ENCODE measurements around the gene C19orf33. TPM values are rescaled to one million over a fixed set of nuclear protein-coding genes. Genes with fewer than 3 reads are reported as not detected.

C19orf33 gene
- total RNA-seq, 2 experiments from 2014 or later = not detected

DNA sequence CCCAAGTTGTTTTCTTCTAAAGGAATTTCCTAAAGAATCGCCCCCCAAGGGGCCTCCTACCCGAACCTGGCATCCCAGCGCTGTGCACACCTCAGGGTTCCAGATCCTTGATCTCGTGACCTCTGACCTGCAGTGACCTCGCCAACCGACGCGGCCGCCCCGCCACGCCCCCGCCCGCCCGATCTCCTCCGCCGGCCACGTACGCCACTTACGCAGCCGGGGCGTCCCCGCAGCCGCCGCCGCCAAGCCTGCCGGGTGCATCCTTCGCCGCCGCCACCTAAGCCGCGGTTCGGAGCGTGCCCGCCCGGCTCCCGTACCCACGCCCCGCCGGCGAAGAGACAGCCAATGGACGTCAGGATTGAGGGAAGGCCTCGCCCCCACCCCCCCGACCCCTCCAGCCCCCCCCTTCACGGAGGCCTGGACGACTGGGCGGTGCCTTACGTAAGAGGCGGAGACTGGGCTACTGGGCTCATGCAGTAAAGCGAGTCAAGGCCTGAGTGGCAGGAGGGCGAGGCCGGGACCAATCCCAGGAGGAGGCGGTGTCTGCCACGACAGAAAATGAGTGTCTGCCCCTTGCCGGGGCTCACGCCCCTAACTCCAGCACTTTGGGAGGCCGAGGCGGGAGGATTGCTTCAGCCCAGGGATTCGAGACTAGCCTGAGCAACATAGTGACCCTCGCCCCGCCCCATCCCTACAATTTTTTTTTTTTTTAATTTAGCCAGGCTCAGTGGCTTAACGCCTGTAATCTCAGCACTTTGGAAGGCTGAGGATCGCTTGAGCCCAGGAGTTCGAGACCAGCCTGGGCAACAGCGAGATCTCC lies 11.8 kb downstream of the C19orf33 start, which contains the start of gene YIF1B:
Gene YIF1B, minus strand, starts transcription at position 291 of the 820 bp plus-strand sequence. Its CDS starts 30 bp downstream, at position 261.
- TF ChIP-seq EZH2phosphoT487 (IDR thresholded peaks at IDR 0.05; ENCODE audit: borderline replicate concordance, low read depth, low read length) = no peak
- TF ChIP-seq, protein P1, sequence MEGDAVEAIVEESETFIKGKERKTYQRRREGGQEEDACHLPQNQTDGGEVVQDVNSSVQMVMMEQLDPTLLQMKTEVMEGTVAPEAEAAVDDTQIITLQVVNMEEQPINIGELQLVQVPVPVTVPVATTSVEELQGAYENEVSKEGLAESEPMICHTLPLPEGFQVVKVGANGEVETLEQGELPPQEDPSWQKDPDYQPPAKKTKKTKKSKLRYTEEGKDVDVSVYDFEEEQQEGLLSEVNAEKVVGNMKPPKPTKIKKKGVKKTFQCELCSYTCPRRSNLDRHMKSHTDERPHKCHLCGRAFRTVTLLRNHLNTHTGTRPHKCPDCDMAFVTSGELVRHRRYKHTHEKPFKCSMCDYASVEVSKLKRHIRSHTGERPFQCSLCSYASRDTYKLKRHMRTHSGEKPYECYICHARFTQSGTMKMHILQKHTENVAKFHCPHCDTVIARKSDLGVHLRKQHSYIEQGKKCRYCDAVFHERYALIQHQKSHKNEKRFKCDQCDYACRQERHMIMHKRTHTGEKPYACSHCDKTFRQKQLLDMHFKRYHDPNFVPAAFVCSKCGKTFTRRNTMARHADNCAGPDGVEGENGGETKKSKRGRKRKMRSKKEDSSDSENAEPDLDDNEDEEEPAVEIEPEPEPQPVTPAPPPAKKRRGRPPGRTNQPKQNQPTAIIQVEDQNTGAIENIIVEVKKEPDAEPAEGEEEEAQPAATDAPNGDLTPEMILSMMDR (conservative IDR thresholded peaks at IDR 0.05; ENCODE audit: low read length) = no peak
- Histone ChIP-seq H3K9me3 (ENCODE audit: low read length) (no peaks in the 10 kb centered on the region), H3K4me2 (ENCODE audit: low read length) (peak within 1 kb of the TSS; percentile 90), H3K9me2 (ENCODE audit: insufficient read depth, low read length) (no peaks in the 10 kb centered on the region), H3K4me3 (ENCODE audit: low read depth, low read length, poor library complexity, severe bottlenecking) (peak within 1 kb of the TSS; percentile 94), H3K79me2 (ENCODE audit: insufficient read depth, low read depth, low read length) (peaks cover 9% of the 10 kb centered on the region; the same call in 1 of the 2 replicates), H4K20me1 (ENCODE audit: insufficient read depth, low read length) (no peaks in the 10 kb centered on the region), H3K4me1 (ENCODE audit: insufficient read depth, low read length, poor library complexity, severe bottlenecking) (peaks cover 22% of the 10 kb centered on the region), H2AFZ (ENCODE audit: low read length) (peak within 1 kb of the TSS; percentile 94), H3K36me3 (ENCODE audit: insufficient read depth, low read length) (no peaks in the 10 kb centered on the region), H3K27ac (ENCODE audit: low read depth, low read length, poor library complexity, severe bottlenecking) (peak within 1 kb of the TSS; percentile 78)
- ChIA-PET CTCF (ENCODE audit: unreplicated experiment) (no interaction called here), POLR2A (no interaction called here)
- peak; percentile 98 for DNase-seq (ENCODE audit: low spot score)
- no TSS peak for BruUV-seq (replicated peaks)
- intact Hi-C loops (cut with micrococcal nuclease; ENCODE audit: unreplicated experiment) = loop anchor here (1.0 to 10.0 kb wide), 4 partner anchors 51 to 1101 kb away; partner anchors contain the start of genes PSMD8, SPINT2, ZNF383 and ZNF585B

GRCh38 chr19:38316477-38317067 lies 12.5 kb downstream of the C19orf33 start:
- peak overlapping the region; percentile 82 for H3K4me2 ChIP-seq (ENCODE audit: low read length)
- peaks cover 22% of the 10 kb centered on the region for H3K4me1 ChIP-seq (ENCODE audit: insufficient read depth, low read length, poor library complexity, severe bottlenecking)
- no peak for TF ChIP-seq EZH2phosphoT487 (IDR thresholded peaks at IDR 0.05; ENCODE audit: borderline replicate concordance, low read depth, low read length)
- TF ChIP-seq, protein P1 (conservative IDR thresholded peaks at IDR 0.05; ENCODE audit: low read length) = no peak
- peak overlapping the region; percentile 94 for H2AFZ ChIP-seq (ENCODE audit: low read length)
- no peaks in the 10 kb centered on the region for H4K20me1 ChIP-seq (ENCODE audit: insufficient read depth, low read length)
- H3K27ac ChIP-seq (ENCODE audit: low read depth, low read length, poor library complexity, severe bottlenecking) = peak overlapping the region; percentile 78
- ChIA-PET POLR2A (no interaction called here), CTCF (ENCODE audit: unreplicated experiment) (no interaction called here)
- no peaks in the 10 kb centered on the region for H3K36me3 ChIP-seq (ENCODE audit: insufficient read depth, low read length)
- intact Hi-C loops (cut with micrococcal nuclease; ENCODE audit: unreplicated experiment) = loop anchor here (1.0 to 10.0 kb wide), 4 partner anchors 52 to 1102 kb away; partner anchors contain the start of genes PSMD8, SPINT2, ZNF383 and ZNF585B
- no peaks in the 10 kb centered on the region for H3K9me2 ChIP-seq (ENCODE audit: insufficient read depth, low read length)
- BruUV-seq (replicated peaks) = no TSS peak
- H3K79me2 ChIP-seq (ENCODE audit: insufficient read depth, low read depth, low read length) = peaks cover 9% of the 10 kb centered on the region; the same call in 1 of the 2 replicates
- H3K9me3 ChIP-seq (ENCODE audit: low read length) = no peaks in the 10 kb centered on the region
- H3K4me3 ChIP-seq (ENCODE audit: low read depth, low read length, poor library complexity, severe bottlenecking) = peak overlapping the region; percentile 68
- no peak for DNase-seq (ENCODE audit: low spot score)
